LNCaP clone FGC (cell line): ENCODE results near the gene PDE4D.

ENCODE experiments used
- DNase-seq: peaks from one replicate; pipeline ENCODE4 v3.0.0-alpha.2; 2011; ENCODE audit warnings: low read depth
- H3K4me3 ChIP-seq: 2 replicates; pipeline ENCODE4 v1.5.1; 2011; ENCODE audit warnings: mild to moderate bottlenecking, low read depth, low read length, control low read depth
- TF ChIP-seq, protein P1 (sequence below): IDR thresholded peaks from 2 replicates; pipeline ENCODE4 v1.5.1; 2012; ENCODE audit warnings: mild to moderate bottlenecking; ENCODE audit not compliant: control insufficient read depth, insufficient read depth; ENCODE audit errors: extremely low read depth

PDE4D gene

DNA sequence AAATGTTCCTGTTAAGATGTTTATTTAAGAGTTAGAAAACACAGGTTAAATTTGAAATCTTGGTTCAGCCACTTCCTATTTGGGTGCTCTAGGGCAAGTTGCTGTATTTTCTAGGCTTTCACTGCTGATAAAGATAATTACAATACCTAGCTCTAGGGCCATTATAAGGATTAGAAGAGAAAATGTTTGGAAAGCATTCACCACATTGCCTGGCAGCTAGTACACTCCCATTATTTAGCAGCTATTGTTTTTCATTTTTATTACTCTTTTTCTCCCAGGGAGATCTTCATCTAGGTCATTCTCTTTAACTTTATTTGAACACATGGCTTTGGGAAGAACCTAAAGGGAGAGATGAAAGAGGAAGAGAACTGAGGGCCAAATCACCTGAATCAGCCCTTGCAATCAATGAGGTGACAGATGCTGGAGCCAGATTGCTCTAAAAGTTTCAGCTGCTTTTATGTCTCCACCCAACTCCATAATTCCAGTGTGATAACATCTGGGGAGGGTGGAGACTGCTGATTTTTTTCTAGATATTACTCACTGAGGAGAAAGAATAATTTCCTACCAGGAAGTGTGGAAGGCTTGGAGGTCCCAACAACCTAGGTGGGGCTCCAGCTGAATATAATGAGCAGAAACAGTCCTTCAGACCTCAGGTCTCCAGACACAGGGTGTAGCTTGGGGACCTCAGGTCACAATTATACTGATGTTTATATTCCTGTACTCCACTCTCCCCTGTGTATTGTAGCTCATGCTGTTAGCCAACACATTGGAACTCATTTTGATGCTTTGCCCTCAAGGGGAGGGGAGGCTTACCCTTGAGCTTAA, 670.6 kb downstream of the PDE4D start:
- no peak overlapping the region for H3K4me3 ChIP-seq
- TF ChIP-seq, protein P1, sequence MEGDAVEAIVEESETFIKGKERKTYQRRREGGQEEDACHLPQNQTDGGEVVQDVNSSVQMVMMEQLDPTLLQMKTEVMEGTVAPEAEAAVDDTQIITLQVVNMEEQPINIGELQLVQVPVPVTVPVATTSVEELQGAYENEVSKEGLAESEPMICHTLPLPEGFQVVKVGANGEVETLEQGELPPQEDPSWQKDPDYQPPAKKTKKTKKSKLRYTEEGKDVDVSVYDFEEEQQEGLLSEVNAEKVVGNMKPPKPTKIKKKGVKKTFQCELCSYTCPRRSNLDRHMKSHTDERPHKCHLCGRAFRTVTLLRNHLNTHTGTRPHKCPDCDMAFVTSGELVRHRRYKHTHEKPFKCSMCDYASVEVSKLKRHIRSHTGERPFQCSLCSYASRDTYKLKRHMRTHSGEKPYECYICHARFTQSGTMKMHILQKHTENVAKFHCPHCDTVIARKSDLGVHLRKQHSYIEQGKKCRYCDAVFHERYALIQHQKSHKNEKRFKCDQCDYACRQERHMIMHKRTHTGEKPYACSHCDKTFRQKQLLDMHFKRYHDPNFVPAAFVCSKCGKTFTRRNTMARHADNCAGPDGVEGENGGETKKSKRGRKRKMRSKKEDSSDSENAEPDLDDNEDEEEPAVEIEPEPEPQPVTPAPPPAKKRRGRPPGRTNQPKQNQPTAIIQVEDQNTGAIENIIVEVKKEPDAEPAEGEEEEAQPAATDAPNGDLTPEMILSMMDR = no peak
- no peak for DNase-seq

DNA sequence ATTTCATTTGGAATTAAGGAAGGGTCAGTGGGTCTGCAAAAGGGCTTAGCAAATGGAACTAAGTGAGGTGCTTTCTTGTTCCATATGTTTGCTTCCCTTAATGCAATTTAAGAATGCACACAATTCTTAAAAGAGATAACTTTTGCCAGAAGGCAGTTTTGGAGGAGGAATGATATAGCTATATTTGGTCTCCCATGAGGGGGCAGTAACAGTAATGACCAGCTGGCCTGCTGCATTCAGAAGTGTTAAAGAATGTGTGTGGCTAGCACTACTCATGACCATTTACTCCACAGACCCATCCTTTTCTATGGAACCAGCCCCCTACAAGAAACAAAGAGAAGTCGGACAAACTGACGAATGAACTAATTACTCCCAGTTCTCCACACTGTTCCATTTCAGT, 671.8 kb downstream of the PDE4D start:
- TF ChIP-seq, protein P1 = no peak
- no peak for DNase-seq
- no peak overlapping the region for H3K4me3 ChIP-seq

DNA sequence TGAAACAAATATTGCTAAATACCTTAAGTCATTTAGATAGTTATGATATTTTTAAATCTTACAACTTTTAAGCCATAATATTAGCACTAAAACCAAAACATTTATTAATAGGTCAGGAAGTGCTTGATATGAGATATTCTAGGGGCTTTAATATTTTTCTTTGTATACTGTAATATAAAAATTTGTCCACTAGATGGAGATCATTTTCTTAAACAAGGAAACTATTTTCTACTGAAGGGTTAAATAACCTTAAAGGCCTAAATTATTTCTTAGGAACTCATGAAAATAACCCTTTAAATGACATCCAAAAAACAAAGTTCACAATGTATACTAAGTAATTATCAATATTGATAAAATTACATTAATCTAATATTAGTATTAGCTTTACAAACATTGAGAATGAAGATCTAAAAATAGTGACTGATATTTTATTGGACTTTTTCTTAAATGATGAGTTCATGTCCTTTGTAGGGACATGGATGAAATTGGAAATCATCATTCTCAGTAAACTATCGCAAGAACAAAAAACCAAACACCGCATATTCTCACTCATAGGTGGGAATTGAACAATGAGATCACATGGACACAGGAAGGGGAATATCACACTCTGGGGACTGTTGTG, 675.0 kb downstream of the PDE4D start:
- no peak overlapping the region for H3K4me3 ChIP-seq
- DNase-seq = no peak
- TF ChIP-seq, protein P1 = no peak

DNA sequence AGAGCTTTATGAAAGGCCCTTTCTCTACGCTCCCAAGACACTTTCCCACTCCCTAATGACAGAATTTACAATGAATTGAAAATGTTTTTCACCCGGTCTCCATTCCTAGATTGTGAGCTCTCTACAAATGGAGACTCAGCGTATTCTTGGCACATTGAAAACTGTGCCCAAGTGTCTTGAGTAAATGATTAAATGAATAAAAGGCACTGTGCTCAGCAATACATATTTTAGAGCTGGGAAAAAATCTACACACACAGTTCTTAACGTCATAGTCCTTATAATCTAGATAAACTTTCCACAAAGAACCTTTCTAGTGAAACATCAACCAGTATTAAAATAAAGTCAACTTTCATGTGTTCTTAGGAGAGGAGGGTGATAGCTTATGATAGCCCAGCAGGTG, 676.7 kb downstream of the PDE4D start:
- no peak for DNase-seq
- TF ChIP-seq, protein P1 = no peak
- H3K4me3 ChIP-seq = no peak overlapping the region

DNA sequence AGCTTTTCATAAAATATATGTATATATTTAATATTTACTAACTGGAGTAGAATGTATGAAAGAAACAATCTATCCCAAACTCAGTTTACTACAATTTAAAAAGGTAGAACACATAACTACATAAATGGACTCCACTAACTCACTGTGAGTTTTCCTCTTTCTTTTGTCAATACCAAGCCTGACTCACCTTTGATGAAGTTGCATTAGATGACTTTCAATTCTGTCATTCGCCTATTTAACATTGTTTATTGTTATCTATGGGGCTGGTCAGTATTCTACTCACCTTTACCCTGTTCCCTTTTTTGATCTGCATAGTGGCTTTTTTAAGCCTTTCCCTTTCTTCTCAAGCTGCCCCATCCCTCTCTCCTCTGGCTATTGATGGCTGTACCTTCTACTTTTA, 680.9 kb downstream of the PDE4D start:
- TF ChIP-seq, protein P1 = no peak
- DNase-seq = no peak
- no peak overlapping the region for H3K4me3 ChIP-seq

DNA sequence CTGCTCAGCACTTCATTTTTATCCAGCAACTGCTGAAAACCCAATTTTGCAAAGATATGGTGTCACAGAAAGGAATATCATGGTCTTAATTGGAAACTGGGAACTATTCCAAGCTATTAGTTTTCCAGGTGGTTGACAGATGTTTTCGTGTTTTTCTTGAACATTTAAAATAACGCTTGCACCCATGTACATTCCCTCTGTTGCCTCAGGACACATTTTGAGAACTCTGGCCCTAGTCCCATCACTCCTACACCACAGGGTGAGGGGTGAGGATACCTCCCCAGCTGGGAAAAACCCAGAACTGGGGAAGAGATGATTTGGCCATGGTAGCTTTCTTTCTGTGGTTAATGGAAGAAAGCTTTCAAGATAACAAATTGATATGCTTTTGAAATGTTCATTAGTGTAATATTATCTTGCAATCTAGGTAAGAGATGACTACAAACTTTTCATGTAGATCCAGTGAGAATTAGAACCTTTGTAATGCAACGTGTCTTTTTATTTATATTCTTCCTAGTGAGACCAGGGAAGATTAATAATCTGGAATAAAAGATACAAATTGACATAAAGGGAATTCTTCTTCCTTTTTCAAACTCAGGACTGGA, 683.7 kb downstream of the PDE4D start:
- no peak overlapping the region for H3K4me3 ChIP-seq
- no peak for DNase-seq
- TF ChIP-seq, protein P1 = no peak
